Aorta (tissue), 5 donors: ENCODE measurements around the gene EMID1. TPM values are rescaled to one million over a fixed set of nuclear protein-coding genes. Genes with fewer than 3 reads are reported as not detected.

Source experiments
- ATAC-seq: fragments of 200-7000 bp; cut with Tn5 transposase; one replicate; pipeline ENCODE4 v1.9.1; 2022; ENCODE audit warnings: moderate library complexity; ENCODE audit not compliant: low FRiP score
- DNase-seq, 2 donors: peaks; one replicate each; pipeline ENCODE4 v3.0.0-alpha.2; 2020
- H3K27ac ChIP-seq, 2 donors: one replicate each; pipeline ENCODE4 v1.5.1; 2013; ENCODE audit warnings: low read length in 2 of 2, mild to moderate bottlenecking in 2 of 2, moderate library complexity in 2 of 2, control low read depth in 1 of 2, inconsistent platforms in 1 of 2, low read depth in 1 of 2
- H3K27me3 ChIP-seq, 2 donors: one replicate each; pipeline ENCODE4 v1.6.1; 2013; ENCODE audit warnings: control low read depth in 1 of 2, low read length in 1 of 2, mild to moderate bottlenecking in 1 of 2, moderate library complexity in 1 of 2; ENCODE audit not compliant: insufficient read depth in 2 of 2, control insufficient read depth in 1 of 2
- H3K36me3 ChIP-seq, 2 donors: one replicate each; pipeline ENCODE4 v1.6.1; 2013; ENCODE audit warnings: control low read depth in 1 of 2, low read length in 1 of 2, mild to moderate bottlenecking in 1 of 2; ENCODE audit not compliant: insufficient read depth in 2 of 2, control insufficient read depth in 1 of 2
- H3K4me1 ChIP-seq, 2 donors: one replicate each; pipeline ENCODE4 v1.6.1; 2013; ENCODE audit warnings: low read length in 2 of 2, control low read depth in 1 of 2, mild to moderate bottlenecking in 1 of 2, moderate library complexity in 1 of 2; ENCODE audit not compliant: insufficient read depth in 2 of 2, control insufficient read depth in 1 of 2
- H3K4me3 ChIP-seq, 2 donors: one replicate each; pipeline ENCODE4 v1.5.1; 2013; ENCODE audit warnings: low read length in 2 of 2, control low read depth in 1 of 2, mild to moderate bottlenecking in 1 of 2
- H3K9me3 ChIP-seq: one replicate; pipeline ENCODE4 v1.6.1; 2013; ENCODE audit warnings: mild to moderate bottlenecking, low read length; ENCODE audit not compliant: control insufficient read depth
- WGBS, 2 donors: extraction: QIAGEN DNeasy Blood & Tissue Kit; methylation state at CpG; one replicate each; pipeline ENCODE4 v1.1.7; 2013; 5-methylcytosine and 5-hydroxymethylcytosine counted together
- intact Hi-C, 2 donors: fragments of 100-400 bp; cut with DNase I; formaldehyde crosslinking; loops; one replicate each; pipeline versions ENCODE4 v1.14.2 to v1.15.0; 2022
- polyA plus RNA-seq, 2 donors: library from polyadenylated mRNA; stranded (reverse); fragments of 200-250 nt; gene quantifications; one replicate each; pipeline ENCODE4 v1.2.3, GENCODE V29; 2013
- total RNA-seq, 2 donors: library from RNA; stranded (reverse); fragmentation: NEBNext Ultra II Directional; extraction: Animal tissue kit (Norgen Biotek cat#: 25700); gene quantifications; one replicate each; pipeline ENCODE4 v1.2.1, GENCODE V29; 2021
- donor health status: healthy with polysubstance abuse.
- donor health status: Bipolar disorder and iron deficiency.
- donor health status: DM: no; HTN: no; CAD: no.
- donor health status: DM: no; HTN: no; CAD: no.
- donor health status: DM: yes; HTN: yes; CAD: no.

Gene EMID1
- total and polyA plus RNA-seq, 4 donors = 0.13 to 7.0 (median 0.95) TPM

DNA sequence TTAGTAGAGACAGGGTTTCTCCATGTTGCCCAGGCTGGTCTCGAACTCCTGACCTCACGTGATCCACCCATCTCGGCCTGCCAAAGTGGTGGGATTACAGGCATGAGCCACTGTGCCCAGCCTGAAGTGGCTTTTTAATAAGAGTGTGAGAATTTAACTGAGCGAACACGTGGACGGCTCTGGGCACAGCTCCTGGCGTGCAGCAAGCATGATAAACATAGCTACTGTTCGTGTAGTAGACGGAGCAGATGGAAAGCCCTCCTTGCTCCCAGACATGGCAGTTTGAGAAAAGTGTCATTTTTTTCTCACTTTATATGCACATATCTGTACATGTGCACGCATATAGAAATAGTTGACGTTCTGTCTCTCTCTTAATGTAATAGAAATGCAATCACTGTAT is 7.0 kb downstream of the EMID1 start:
- ATAC-seq = no peak
- intact Hi-C loops = no loop called here
- H3K4me3 ChIP-seq = no peak overlapping the region
- H3K27ac ChIP-seq = no peak overlapping the region
- no peaks in the 10 kb centered on the region for H3K9me3 ChIP-seq
- no peak for DNase-seq
- no peaks in the 10 kb centered on the region for H3K4me1 ChIP-seq
- no peaks in the 10 kb centered on the region for H3K36me3 ChIP-seq
- 69 to 77% methylated on average over 11 of the region's 11 CpGs for WGBS, 2 donors
- H3K27me3 ChIP-seq = no peaks in the 10 kb centered on the region

DNA sequence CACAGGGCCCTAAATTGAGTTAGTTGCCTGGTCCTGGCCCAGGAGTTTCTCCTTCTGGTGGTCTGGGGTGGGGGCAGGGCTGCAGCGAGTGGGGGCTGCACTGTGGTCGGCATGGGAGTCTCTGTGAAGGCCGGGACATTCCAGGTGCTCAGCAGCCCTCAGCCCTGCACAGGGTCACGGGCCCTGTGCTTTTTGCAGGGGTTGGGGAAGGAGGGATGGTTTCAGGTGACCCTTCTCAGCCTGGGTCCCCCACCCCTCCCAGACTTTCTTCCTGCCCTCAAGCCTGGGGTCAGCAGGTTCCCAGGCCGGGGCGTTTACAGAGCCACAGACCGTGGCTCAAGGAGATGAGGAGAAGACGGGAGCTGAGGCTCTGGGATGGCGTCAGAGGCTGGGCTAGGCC is 7.8 kb downstream of the EMID1 start:
- Histone ChIP-seq H3K4me1 (no peaks in the 10 kb centered on the region), H3K27ac (no peak overlapping the region), H3K36me3 (no peaks in the 10 kb centered on the region), H3K4me3 (no peak overlapping the region), H3K27me3 (no peaks in the 10 kb centered on the region), H3K9me3 (no peaks in the 10 kb centered on the region)
- DNase-seq (no peak), ATAC-seq (no peak)
- intact Hi-C loops = no loop called here
- WGBS, 2 donors = 92 to 95% methylated on average over 9 of the region's 9 CpGs

DNA sequence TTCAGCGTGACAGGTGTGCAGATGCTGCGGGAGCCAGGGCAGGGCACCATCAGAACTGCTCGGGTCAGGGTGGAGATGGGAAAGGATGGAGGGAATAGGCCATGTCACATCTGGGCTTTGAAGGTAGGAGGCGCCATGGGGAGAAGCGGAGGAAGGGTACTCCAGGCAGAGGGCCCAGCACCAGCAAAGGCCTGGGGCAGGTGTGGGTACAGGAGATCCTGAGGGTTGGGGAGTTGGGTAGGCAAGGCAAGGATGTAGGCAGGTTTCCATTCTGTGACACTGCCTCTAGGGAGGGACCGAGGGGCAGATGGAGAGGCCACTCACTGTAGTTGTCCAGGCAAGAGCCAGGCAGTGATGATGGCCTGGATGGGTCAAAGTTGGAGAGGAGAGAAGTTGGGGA is 8.5 kb downstream of the EMID1 start:
- Histone ChIP-seq H3K27ac (no peak overlapping the region), H3K4me3 (no peak overlapping the region), H3K9me3 (no peaks in the 10 kb centered on the region), H3K4me1 (no peaks in the 10 kb centered on the region), H3K27me3 (no peaks in the 10 kb centered on the region), H3K36me3 (no peaks in the 10 kb centered on the region)
- intact Hi-C loops = no loop called here
- ATAC-seq (no peak), DNase-seq (peak in 1 of 2 donors; percentile 30)
- WGBS, 2 donors = 94 to 97% methylated on average over 6 of the region's 6 CpGs

DNA sequence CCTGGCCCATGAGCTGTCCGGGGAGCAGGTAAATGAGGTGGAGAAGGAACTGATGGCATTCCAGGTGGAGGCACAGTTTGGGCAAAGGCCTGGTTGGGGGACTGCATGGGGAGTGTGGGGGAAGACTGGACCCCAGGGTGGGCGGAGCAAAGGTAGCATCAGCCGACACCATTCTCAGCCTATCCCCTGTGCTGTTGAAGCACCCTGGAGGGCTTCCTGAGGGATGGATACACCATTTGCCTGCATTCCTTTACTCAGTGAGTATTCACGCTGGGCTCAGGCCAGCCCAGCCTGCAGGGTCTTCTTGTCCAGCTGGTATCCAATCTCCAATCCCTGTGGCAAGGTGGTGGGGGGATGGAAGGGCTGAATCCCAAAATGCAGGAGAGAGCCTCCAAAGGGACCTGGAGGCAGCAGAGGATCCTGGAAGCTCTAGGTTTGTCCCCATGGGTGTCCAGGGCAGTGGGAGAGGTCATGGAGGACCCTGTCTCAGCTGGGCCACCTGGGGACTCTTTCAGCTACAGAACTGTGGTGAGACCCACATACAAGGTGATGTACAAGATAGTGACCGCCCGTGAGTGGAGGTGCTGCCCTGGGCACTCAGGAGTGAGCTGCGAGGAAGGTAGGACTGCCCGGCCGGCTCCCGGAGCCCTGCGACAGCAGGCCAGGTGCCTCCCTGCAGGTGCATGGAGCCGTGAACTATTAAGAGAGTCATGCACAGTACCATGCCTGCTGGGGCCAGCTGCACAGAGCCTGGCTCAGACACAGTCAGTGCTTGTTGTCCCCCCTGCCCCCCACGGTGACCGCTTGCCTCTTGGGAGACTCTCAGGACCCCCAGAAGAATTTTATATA is 9.5 kb downstream of the EMID1 start:
- 90 to 92% methylated on average over 14 of the region's 14 CpGs for WGBS, 2 donors
- no peaks in the 10 kb centered on the region for H3K9me3 ChIP-seq
- no peaks in the 10 kb centered on the region for H3K36me3 ChIP-seq
- H3K27me3 ChIP-seq = no peaks in the 10 kb centered on the region
- DNase-seq (peak in 1 of 2 donors; percentile 29), ATAC-seq (no peak)
- no peaks in the 10 kb centered on the region for H3K4me1 ChIP-seq
- intact Hi-C loops = no loop called here
- no peak overlapping the region for H3K27ac ChIP-seq
- H3K4me3 ChIP-seq = no peak overlapping the region

DNA sequence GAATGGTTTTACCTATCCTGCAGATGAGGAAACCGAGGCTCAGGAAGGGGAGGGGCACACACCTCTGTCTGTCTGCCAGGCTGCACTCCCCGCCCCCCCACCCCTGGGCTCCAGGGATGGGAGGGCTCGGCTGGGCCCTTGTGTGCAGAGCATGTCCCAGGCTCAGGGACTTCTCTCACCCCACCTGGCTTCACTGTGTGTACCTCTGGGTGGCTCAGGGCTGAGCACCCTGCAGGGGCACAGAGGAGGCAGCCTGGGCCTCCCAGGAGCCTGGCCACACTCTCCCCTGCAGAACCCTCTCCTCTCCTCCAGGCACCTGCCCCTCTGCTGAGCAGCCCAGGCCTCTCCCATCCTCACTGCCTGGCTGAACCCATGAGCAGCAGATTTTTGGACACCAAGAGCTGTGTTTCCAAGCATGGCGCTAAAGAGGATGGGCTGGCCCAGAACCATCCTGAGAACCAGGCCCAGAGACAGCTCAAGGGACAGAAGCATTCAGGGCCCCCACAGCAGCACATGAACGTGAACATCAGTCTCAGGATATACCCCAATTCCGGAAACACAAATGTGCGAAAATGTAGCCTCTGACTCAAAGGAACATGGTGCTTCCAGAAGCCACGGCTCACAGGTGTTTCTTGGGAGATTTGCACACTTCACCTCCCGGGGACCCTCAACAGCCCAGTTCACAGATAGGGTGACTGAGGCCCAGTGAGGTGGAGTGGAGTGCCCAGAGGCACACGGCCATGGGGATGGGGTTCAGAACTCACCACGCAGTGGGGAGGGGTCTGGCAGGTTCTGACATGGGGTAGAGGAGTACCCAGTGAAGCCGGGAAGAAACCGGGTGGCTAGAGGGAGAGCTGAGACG is 10.5 kb downstream of the EMID1 start:
- Histone ChIP-seq H3K27me3 (no peaks in the 10 kb centered on the region), H3K4me1 (no peaks in the 10 kb centered on the region), H3K4me3 (no peak overlapping the region), H3K27ac (no peak overlapping the region), H3K9me3 (no peaks in the 10 kb centered on the region), H3K36me3 (no peaks in the 10 kb centered on the region)
- peak; percentile 20 for ATAC-seq
- intact Hi-C loops = no loop called here
- DNase-seq = peak in 1 of 2 donors; percentile 36
- WGBS, 2 donors = 70 to 73% methylated on average over 14 of the region's 14 CpGs

DNA sequence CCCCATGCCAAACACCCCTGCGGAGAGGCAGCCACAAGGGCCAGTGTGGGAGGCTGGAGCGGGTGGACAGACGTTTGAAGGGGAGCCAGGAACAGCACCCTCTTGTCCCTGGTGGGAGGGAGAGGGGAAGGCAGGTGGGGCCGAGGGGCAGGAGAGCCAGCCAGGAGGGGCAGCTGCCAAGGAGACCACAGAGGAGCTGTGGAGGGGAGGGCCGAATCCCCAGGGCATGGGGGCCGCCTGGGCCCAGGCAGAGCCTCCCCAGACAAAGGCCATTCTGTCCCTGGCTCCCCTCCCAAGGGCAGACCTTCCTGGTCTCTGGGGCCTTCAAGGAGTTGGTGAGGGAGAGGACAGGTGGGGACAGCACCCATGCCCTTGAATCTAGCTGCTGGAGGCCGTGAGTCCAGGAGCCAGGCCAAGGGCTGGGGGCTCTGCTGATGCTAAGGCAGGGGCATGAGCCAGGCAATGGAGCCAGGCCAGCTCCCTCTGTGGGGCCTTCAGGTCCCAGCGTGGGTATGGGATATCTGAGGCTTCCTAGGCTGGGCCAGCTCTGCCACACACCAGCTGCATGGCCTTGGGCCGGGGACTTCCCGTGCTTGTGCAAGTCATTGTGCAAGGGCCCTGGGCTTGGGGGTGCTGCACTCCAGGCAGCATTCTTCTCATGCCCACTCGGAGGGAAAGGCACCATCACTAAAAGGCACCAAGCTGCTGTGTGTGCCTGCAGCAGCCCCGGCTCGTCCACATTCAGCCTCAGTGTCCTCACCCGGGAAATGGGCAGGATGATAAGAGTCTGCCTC is 11.4 kb downstream of the EMID1 start:
- 50 to 52% methylated on average over 14 of the region's 14 CpGs for WGBS, 2 donors
- Histone ChIP-seq H3K9me3 (no peaks in the 10 kb centered on the region), H3K36me3 (no peaks in the 10 kb centered on the region), H3K27me3 (no peaks in the 10 kb centered on the region), H3K4me3 (no peak overlapping the region), H3K27ac (no peak overlapping the region), H3K4me1 (no peaks in the 10 kb centered on the region)
- DNase-seq (peak in 1 of 2 donors; percentile 71), ATAC-seq (no peak)
- intact Hi-C loops = no loop called here

DNA sequence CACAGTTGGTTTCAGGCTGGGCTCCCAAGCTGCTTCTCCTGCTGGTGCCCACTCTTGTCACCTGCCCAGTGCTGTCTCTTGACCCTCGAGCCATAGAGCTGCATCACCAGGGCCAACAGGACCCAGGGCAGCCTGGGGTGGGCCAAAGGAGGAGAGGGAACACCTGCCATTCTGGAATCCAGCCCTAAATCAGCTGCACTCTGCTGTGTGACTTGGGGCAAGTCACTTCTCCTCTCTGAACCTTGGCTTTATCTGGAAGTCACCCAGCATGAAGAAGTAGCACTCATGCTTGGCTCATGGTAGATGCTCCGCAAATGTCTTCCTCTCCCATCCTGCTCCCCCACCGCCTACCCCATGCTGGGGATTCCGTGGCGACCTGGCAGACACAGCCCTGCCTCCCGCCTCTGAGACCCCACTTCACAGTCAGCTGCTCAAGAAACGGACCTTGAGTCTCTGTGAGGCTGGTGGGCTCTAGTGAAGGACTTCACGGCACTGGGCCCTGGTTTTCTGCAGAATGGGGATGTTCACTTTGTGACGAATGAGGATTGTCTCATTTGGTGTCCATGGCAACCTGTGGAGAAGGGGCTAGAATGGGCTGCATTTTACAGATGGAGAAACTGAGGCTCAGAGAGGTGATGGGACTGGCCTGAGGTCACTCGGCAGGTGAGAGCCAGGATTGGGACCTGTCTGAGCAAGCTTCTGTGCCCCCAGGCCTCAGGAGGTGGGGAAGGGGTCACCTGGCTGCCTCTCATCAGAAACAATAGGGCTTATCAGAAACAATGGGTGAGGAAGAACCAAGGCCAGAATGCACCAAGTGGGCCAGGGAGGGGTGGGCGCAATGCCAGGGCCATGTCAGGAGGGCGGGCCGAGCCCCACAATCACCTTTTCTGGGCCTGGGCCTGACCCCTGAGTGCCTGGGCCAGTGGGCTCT is 12.4 kb downstream of the EMID1 start:
- intact Hi-C loops = no loop called here
- Histone ChIP-seq H3K4me1 (no peaks in the 10 kb centered on the region), H3K27me3 (no peaks in the 10 kb centered on the region), H3K9me3 (no peaks in the 10 kb centered on the region), H3K27ac (no peak overlapping the region), H3K4me3 (no peak overlapping the region), H3K36me3 (no peaks in the 10 kb centered on the region)
- no peak for ATAC-seq
- 83 to 90% methylated on average over 13 of the region's 13 CpGs for WGBS, 2 donors
- peak in 1 of 2 donors; percentile 26 for DNase-seq
